ENCODE results near the gene SBF1. TPM values are rescaled to one million over a fixed set of nuclear protein-coding genes. Genes with fewer than 3 reads are reported as not detected.

SBF1 gene
- total RNA-seq, 3 donors from 2014 or later, result 76.1 to 91.9 (median 84.3) TPM

GRCh38 chr22:50420581-50420980 lies 54.3 kb downstream of the SBF1 start:
- H3K4me1 ChIP-seq (ENCODE audit: low read depth), result no peaks in the 10 kb centered on the region
- ATAC-seq (no peak), DNase-seq (no peak)
- TF ChIP-seq CTCF (IDR thresholded peaks at IDR 0.05), result no peak
- H3K9me3 ChIP-seq, result no peaks in the 10 kb centered on the region
- H3K36me3 ChIP-seq (ENCODE audit: low read depth), result peaks cover 14% of the 10 kb centered on the region
- H3K4me3 ChIP-seq, result no peak overlapping the region
- intact Hi-C loops (cut with DNase I, micrococcal nuclease), result no loop called here

- Histone ChIP-seq H3K4me1 (ENCODE audit: low read depth) (no peaks in the 10 kb centered on the region), H3K36me3 (ENCODE audit: low read depth) (peaks cover 14% of the 10 kb centered on the region), H3K9me3 (no peaks in the 10 kb centered on the region), H3K4me3 (no peak overlapping the region)
- ATAC-seq (no peak), DNase-seq (no peak)
- TF ChIP-seq CTCF (IDR thresholded peaks at IDR 0.05), result no peak
- intact Hi-C loops (cut with DNase I, micrococcal nuclease), result no loop called here
These were observed 54.8 kb downstream of the SBF1 start for GRCh38 chr22:50420015-50420414.

GRCh38 chr22:50419116-50419515 lies 55.7 kb downstream of the SBF1 start:
- Histone ChIP-seq H3K4me1 (ENCODE audit: low read depth) (no peaks in the 10 kb centered on the region), H3K9me3 (no peaks in the 10 kb centered on the region), H3K36me3 (ENCODE audit: low read depth) (peaks cover 14% of the 10 kb centered on the region), H3K4me3 (no peak overlapping the region)
- intact Hi-C loops (cut with DNase I, micrococcal nuclease), result no loop called here
- no peak for DNase-seq
- no peak for ATAC-seq
- no peak for TF ChIP-seq CTCF (IDR thresholded peaks at IDR 0.05)

- Histone ChIP-seq H3K9me3 (no peaks in the 10 kb centered on the region), H3K4me3 (no peak overlapping the region), H3K4me1 (ENCODE audit: low read depth) (no peaks in the 10 kb centered on the region), H3K36me3 (ENCODE audit: low read depth) (peaks cover 14% of the 10 kb centered on the region)
- TF ChIP-seq CTCF (IDR thresholded peaks at IDR 0.05), result no peak
- ATAC-seq (no peak), DNase-seq (no peak)
- intact Hi-C loops (cut with DNase I, micrococcal nuclease), result no loop called here
These were observed 56.2 kb downstream of the SBF1 start for GRCh38 chr22:50418624-50419023.

GRCh38 chr22:50417411-50418210 lies 57.2 kb downstream of the SBF1 start:
- ATAC-seq (no peak), DNase-seq (no peak)
- no peaks in the 10 kb centered on the region for H3K4me1 ChIP-seq (ENCODE audit: low read depth)
- H3K4me3 ChIP-seq, result no peak overlapping the region
- intact Hi-C loops (cut with DNase I, micrococcal nuclease), result no loop called here
- H3K36me3 ChIP-seq (ENCODE audit: low read depth), result peaks cover 14% of the 10 kb centered on the region
- no peak for TF ChIP-seq CTCF (IDR thresholded peaks at IDR 0.05)
- no peaks in the 10 kb centered on the region for H3K9me3 ChIP-seq
